ENCODE data around the gene DNAJB13.

Gene DNAJB13

DNA sequence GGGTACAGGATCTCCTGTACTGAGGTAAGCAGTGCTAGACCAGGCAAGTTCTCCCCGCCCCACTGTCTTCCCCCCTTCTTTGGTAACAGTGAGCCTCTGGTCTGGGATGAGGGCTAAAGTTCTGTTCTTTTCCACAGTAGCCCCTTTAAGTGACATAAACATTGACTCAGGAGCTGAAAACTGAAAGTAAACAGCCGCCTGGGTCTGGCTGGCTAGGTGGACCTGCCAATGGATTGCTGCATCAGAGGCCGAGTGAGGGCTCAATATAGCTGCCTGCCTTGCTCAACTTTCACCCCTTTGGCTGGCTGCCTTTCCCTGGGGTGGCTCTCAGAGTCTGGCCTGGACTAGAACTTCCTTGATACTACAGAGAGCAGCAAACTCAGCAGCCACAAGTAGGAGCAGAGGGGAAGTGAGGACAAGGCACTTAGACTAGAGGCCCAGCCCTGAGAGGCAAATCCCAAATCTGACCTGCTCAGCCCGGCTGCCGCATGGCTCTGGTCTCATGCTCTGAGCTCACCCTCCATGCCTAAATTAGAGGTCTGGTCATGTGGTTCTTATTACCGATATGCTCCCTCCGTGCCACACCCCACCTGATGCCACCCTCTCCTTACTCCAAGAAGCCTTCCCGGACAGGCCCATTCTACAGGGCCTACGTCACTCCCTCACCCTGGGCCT, 67.6 kb downstream of the DNAJB13 start:
- no peak for DNase-seq

GRCh38 chr11:74019104-74019738, 68.4 kb downstream of the DNAJB13 start:
- no peak for DNase-seq

GRCh38 chr11:74019860-74020259, 69.0 kb downstream of the DNAJB13 start:
- DNase-seq, result no peak
